Measurements from ENCODE around the gene MMP2. TPM values are rescaled to one million over a fixed set of nuclear protein-coding genes. Genes with fewer than 3 reads are reported as not detected.

MMP2 gene
- total RNA-seq, 1 donor from 2014 or later, result 153 TPM

- TF ChIP-seq CTCF (conservative IDR thresholded peaks at IDR 0.05), result no peak
- no peak for DNase-seq (ENCODE audit: low read depth, low spot score)
- H3K9me3 Mint-ChIP-seq, result no peaks in the 10 kb centered on the region
- H3K27ac Mint-ChIP-seq (ENCODE audit: unreplicated experiment), result no peak overlapping the region
- H3K4me1 Mint-ChIP-seq, result peaks cover 10% of the 10 kb centered on the region
- H3K27me3 Mint-ChIP-seq (ENCODE audit: low read depth), result no peaks in the 10 kb centered on the region
- no peak overlapping the region for H3K4me3 Mint-ChIP-seq
- no peaks in the 10 kb centered on the region for H3K36me3 Mint-ChIP-seq (ENCODE audit: low read depth)
Measured at GRCh38 chr16:55542459-55543082, 63.6 kb downstream of the MMP2 start.

GRCh38 chr16:55543472-55543871, 64.5 kb downstream of the MMP2 start:
- H3K36me3 Mint-ChIP-seq (ENCODE audit: low read depth), result no peaks in the 10 kb centered on the region
- peaks cover 10% of the 10 kb centered on the region for H3K4me1 Mint-ChIP-seq
- no peak overlapping the region for H3K4me3 Mint-ChIP-seq
- no peak for DNase-seq (ENCODE audit: low read depth, low spot score)
- no peak overlapping the region for H3K27ac Mint-ChIP-seq (ENCODE audit: unreplicated experiment)
- TF ChIP-seq CTCF (conservative IDR thresholded peaks at IDR 0.05), result peak; percentile 63
- no peaks in the 10 kb centered on the region for H3K27me3 Mint-ChIP-seq (ENCODE audit: low read depth)
- H3K9me3 Mint-ChIP-seq, result no peaks in the 10 kb centered on the region

GRCh38 chr16:55552621-55553020, 73.6 kb downstream of the MMP2 start:
- Mint-ChIP-seq H3K4me3 (no peak overlapping the region), H3K4me1 (peaks cover 7% of the 10 kb centered on the region), H3K9me3 (peaks cover 8% of the 10 kb centered on the region), H3K27me3 (ENCODE audit: low read depth) (no peaks in the 10 kb centered on the region), H3K36me3 (ENCODE audit: low read depth) (peaks cover 21% of the 10 kb centered on the region), H3K27ac (ENCODE audit: unreplicated experiment) (no peak overlapping the region)
- no peak for TF ChIP-seq CTCF (conservative IDR thresholded peaks at IDR 0.05)
- no peak for DNase-seq (ENCODE audit: low read depth, low spot score)

GRCh38 chr16:55555436-55555835, 76.4 kb downstream of the MMP2 start:
- no peaks in the 10 kb centered on the region for H3K27me3 Mint-ChIP-seq (ENCODE audit: low read depth)
- no peak overlapping the region for H3K4me3 Mint-ChIP-seq
- peaks cover 8% of the 10 kb centered on the region for H3K9me3 Mint-ChIP-seq
- TF ChIP-seq CTCF (conservative IDR thresholded peaks at IDR 0.05), result no peak
- no peak overlapping the region for H3K27ac Mint-ChIP-seq (ENCODE audit: unreplicated experiment)
- H3K4me1 Mint-ChIP-seq, result peaks cover 7% of the 10 kb centered on the region
- peaks cover 23% of the 10 kb centered on the region for H3K36me3 Mint-ChIP-seq (ENCODE audit: low read depth)
- no peak for DNase-seq (ENCODE audit: low read depth, low spot score)

Other genes with a start within 250 kb of the MMP2 start
- 0.09 and 0.14 TPM in 2 replicates for gene IRX6, start 155.0 kb upstream of the MMP2 start, total RNA-seq
- 7.2 and 7.9 TPM in 2 replicates for gene LPCAT2, start 29.9 kb downstream of the MMP2 start, total RNA-seq
- gene CAPNS2, start 87.5 kb downstream of the MMP2 start, total RNA-seq, result 0.23 TPM in 1 of 2 replicates, not detected in the other
- gene SLC6A2, start 176.8 kb downstream of the MMP2 start, total RNA-seq, result not detected in 2 replicates